Heart left ventricle (tissue), 13 donors: Measurements from ENCODE around the gene AXIN1.

Experiments
- POLR2A ChIP-seq, 2 donors: fragments of 450-650 bp; IDR thresholded peaks; one replicate each; pipeline ENCODE4 v1.6.1; 2017; ENCODE audit warnings: antibody characterized with exemption in 2 of 2, mild to moderate bottlenecking in 2 of 2, moderate library complexity in 2 of 2
- TF ChIP-seq, protein P1 (sequence below), 12 donors: fragments of 200-600 bp; sonication (generic) in 4 of 12; IDR thresholded peaks; one replicate each; pipeline versions ENCODE4 v1.5.0 to v1.8.0; 2018 to 2022; ENCODE audit warnings: antibody characterized with exemption in 12 of 12, mild to moderate bottlenecking in 5 of 12
- donor health status: ischemic (EF 13 %, LVEDD 7.1; RV severe dilation, severe dysfunction).
- donor health status: DM: no; HTN: yes; CAD: no.
- donor health status: DM: no; HTN: no; CAD: no.
- donor health status: ischemic (EF 25% LVEDD 6.9; RV normal size, moderate dysfunction).
- donor health status: ischemic (EF 25% LVEDD 5.7; RV mildly dilated, moderate dysfunction).
- donor health status: ischemic (EF 35%, LVEDD 5.7; RV mildly dilated, moderate dysfunction).
- donor health status: nonischemic (EF 11% LVEDD 7.7; RV severe dilation, severe dysfunction).
- donor health status: DM: yes; HTN: yes; CAD: no.
- donor health status: PGD.
- donor health status: ischemic (EF 29% LVEDD 5.4; RV normal size, mild dysfunction).
- donor health status: nonischemic (EF 23%, LVEDD 6.1; RV moderate dilation, normal function).

GRCh38 chr16:245105-245504, 107.4 kb downstream of the AXIN1 start:
- no peak for TF ChIP-seq POLR2A (IDR thresholded peaks at IDR 0.05)
- TF ChIP-seq, protein P1, sequence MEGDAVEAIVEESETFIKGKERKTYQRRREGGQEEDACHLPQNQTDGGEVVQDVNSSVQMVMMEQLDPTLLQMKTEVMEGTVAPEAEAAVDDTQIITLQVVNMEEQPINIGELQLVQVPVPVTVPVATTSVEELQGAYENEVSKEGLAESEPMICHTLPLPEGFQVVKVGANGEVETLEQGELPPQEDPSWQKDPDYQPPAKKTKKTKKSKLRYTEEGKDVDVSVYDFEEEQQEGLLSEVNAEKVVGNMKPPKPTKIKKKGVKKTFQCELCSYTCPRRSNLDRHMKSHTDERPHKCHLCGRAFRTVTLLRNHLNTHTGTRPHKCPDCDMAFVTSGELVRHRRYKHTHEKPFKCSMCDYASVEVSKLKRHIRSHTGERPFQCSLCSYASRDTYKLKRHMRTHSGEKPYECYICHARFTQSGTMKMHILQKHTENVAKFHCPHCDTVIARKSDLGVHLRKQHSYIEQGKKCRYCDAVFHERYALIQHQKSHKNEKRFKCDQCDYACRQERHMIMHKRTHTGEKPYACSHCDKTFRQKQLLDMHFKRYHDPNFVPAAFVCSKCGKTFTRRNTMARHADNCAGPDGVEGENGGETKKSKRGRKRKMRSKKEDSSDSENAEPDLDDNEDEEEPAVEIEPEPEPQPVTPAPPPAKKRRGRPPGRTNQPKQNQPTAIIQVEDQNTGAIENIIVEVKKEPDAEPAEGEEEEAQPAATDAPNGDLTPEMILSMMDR (IDR thresholded peaks at IDR 0.05), result no peak
